TTC549 (cell line): Measurements from ENCODE around the gene HSPA4L.

ENCODE experiments used
- FAIRE-seq: peaks from 2 replicates; lab custom pipeline; 2012; peaks lifted over from hg19 to GRCh38; lab: Jason Lieb, UNC

The HSPA4L gene

GRCh38 chr4:127783955-127784770 is 2.0 kb downstream of the HSPA4L start:
- FAIRE-seq = no peak

- FAIRE-seq = no peak
Observed at GRCh38 chr4:127788517-127788916, 6.4 kb downstream of the HSPA4L start.

- no peak for FAIRE-seq
Observed at GRCh38 chr4:127791391-127791790, 9.3 kb downstream of the HSPA4L start.

GRCh38 chr4:127793528-127793927 is 11.4 kb downstream of the HSPA4L start:
- no peak for FAIRE-seq

- FAIRE-seq = no peak
Observed at GRCh38 chr4:127799711-127800110, 17.6 kb downstream of the HSPA4L start.

- no peak for FAIRE-seq
Observed at GRCh38 chr4:127809173-127809800, 27.2 kb downstream of the HSPA4L start.

- FAIRE-seq = no peak
Observed at GRCh38 chr4:127810551-127810950, 28.4 kb downstream of the HSPA4L start.

- FAIRE-seq = no peak
Observed at GRCh38 chr4:127822430-127822829, 40.3 kb downstream of the HSPA4L start.

- FAIRE-seq = no peak
Observed at GRCh38 chr4:127828121-127828520, 46.0 kb downstream of the HSPA4L start.

GRCh38 chr4:127829014-127829413 is 46.9 kb downstream of the HSPA4L start:
- no peak for FAIRE-seq

- FAIRE-seq = no peak
Observed at GRCh38 chr4:127832585-127832984, 50.5 kb downstream of the HSPA4L start.

GRCh38 chr4:127843704-127844600 is 61.8 kb downstream of the HSPA4L start:
- no peak for FAIRE-seq

GRCh38 chr4:127844601-127845116 is 62.5 kb downstream of the HSPA4L start:
- no peak for FAIRE-seq

- no peak for FAIRE-seq
Observed at GRCh38 chr4:127846061-127846460, 63.9 kb downstream of the HSPA4L start.

- FAIRE-seq = no peak
Observed at GRCh38 chr4:127846765-127847164, 64.6 kb downstream of the HSPA4L start.

GRCh38 chr4:127849505-127850234 is 67.5 kb downstream of the HSPA4L start:
- FAIRE-seq = no peak

- no peak for FAIRE-seq
Observed at GRCh38 chr4:127852661-127853060, 70.5 kb downstream of the HSPA4L start.

- no peak for FAIRE-seq
Observed at GRCh38 chr4:127856196-127856812, 74.2 kb downstream of the HSPA4L start.

GRCh38 chr4:127856813-127857447 is 74.8 kb downstream of the HSPA4L start:
- FAIRE-seq = no peak

- FAIRE-seq = no peak
Observed at GRCh38 chr4:127857641-127858040, 75.5 kb downstream of the HSPA4L start.

GRCh38 chr4:127868196-127868595 is 86.1 kb downstream of the HSPA4L start:
- no peak for FAIRE-seq
